Activated CD8-positive, alpha-beta T cell treated with anti-CD3 and anti-CD28 coated beads, Interleukin-2, amount 10 ng/mL, durations not matched to agents 7 days and 5 days (primary cell): ENCODE measurements around the gene IFI44. TPM values are rescaled to one million over a fixed set of nuclear protein-coding genes. Genes with fewer than 3 reads are reported as not detected.

ENCODE experiments used
- ATAC-seq: fragments of 150-1000 bp; cut with Tn5 transposase; one replicate; pipeline ENCODE4 v1.10.0; 2021; ENCODE audit warnings: moderate library complexity
- CTCF ChIA-PET: fragments of 350-600 bp; sonication (Branson Sonifier 250); formaldehyde crosslinking; loops from one replicate; lab custom pipeline; 2021; ENCODE audit warnings: antibody characterized with exemption; lab: Charles Lee
- POLR2A ChIA-PET: fragments of 350-600 bp; sonication (Branson Sonifier 250); formaldehyde crosslinking; loops from one replicate; lab custom pipeline; 2021; ENCODE audit warnings: antibody characterized with exemption; lab: Charles Lee
- DNase-seq: peaks from one replicate; pipeline ENCODE4 v3.0.0-alpha.2; 2020
- H3K27ac Mint-ChIP-seq: one replicate; pipeline ENCODE4 v1.8.0; 2021; ENCODE audit warnings: mild to moderate bottlenecking, mixed read lengths
- H3K27me3 Mint-ChIP-seq: one replicate; pipeline ENCODE4 v1.8.0; 2021; ENCODE audit warnings: low read depth, mixed read lengths
- H3K36me3 Mint-ChIP-seq: one replicate; pipeline ENCODE4 v1.8.0; 2021; ENCODE audit warnings: low read depth, mixed read lengths
- H3K4me1 Mint-ChIP-seq: one replicate; pipeline ENCODE4 v1.8.0; 2021; ENCODE audit warnings: low read depth, mixed read lengths
- H3K4me3 Mint-ChIP-seq: one replicate; pipeline ENCODE4 v1.8.0; 2021; ENCODE audit warnings: mild to moderate bottlenecking, mixed read lengths
- H3K9me3 Mint-ChIP-seq: one replicate; pipeline ENCODE4 v1.8.0; 2022; ENCODE audit warnings: mixed read lengths; ENCODE audit not compliant: insufficient read depth
- total RNA-seq, 2 experiments: library from RNA; stranded (reverse); gene quantifications; one replicate each; pipeline ENCODE4 v1.2.3, GENCODE V29; 2021

The IFI44 gene
- total RNA-seq, 2 experiments from 2014 or later: 158 to 165 TPM

DNA sequence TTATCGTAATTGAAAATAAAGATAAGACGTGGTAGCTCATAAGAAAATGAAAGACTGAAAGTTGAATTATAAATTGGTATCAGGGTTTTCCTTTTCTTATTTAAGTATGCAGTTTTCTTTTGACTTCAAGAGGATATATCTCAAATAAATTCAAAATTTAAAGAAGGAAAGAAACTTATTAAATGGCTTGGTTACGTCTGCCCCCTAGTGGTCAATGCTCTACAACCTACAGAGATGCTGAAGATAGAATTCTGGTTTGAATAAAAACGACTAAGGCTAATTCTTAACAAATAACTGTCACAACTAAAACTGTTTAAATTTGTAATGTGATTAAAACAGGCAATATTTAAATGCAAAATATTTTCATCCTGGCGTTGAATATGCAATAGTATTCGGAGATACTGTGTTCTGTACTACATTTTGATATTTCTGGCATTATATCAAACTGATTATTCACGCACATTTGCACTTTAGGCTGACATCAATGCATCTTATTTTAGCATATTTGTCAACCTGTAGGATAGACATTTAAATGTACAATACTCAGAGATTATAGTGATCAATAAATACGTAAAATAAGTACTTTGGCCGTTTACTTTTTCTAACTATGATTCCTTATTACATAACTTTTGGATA lies 26.8 kb downstream of the IFI44 start:
- peaks cover 31% of the 10 kb centered on the region for H3K4me1 Mint-ChIP-seq
- no peak overlapping the region for H3K4me3 Mint-ChIP-seq
- H3K27me3 Mint-ChIP-seq: peaks cover 6% of the 10 kb centered on the region
- peaks cover 3% of the 10 kb centered on the region for H3K9me3 Mint-ChIP-seq
- no peak overlapping the region for H3K27ac Mint-ChIP-seq
- peaks cover 21% of the 10 kb centered on the region for H3K36me3 Mint-ChIP-seq
- ATAC-seq (no peak), DNase-seq (peak; percentile 77)
- ChIA-PET CTCF (interaction anchor here (0.7 to 3.3 kb wide), 20 partner anchors 10 to 545 kb away, joined by 3 to 26 read pairs (median 4); partner anchors contain the start of gene IFI44L), POLR2A (interaction anchor here (1.7 to 2.0 kb wide), 2 partner anchors 57 to 59 kb away, joined by 5 to 6 read pairs; partner anchors contain the start of gene IFI44L)

DNA sequence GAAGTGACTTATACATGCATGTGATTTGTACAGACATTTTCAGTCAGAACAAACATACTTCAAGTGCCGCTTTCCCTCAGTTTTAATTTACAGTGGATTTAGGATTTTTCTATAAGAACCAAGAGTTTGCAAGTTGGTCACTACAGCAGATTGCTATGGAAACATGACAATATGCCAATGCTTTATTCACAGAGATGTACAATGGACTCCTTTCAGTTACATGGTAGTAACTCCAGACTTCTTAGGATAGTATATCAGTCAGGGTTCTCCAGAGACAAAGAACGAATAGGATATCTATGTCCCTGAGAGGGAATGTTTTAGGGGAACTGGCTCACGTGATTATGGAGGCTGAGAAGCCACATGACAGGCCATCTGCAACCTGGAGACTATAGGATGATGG lies 27.4 kb downstream of the IFI44 start:
- H3K27me3 Mint-ChIP-seq: peaks cover 9% of the 10 kb centered on the region
- H3K9me3 Mint-ChIP-seq: peaks cover 4% of the 10 kb centered on the region
- DNase-seq (no peak), ATAC-seq (no peak)
- no peak overlapping the region for H3K4me3 Mint-ChIP-seq
- ChIA-PET POLR2A (interaction anchor here (1.7 to 2.0 kb wide), 2 partner anchors 57 to 59 kb away, joined by 5 to 6 read pairs; partner anchors contain the start of gene IFI44L), CTCF (interaction anchor here (1.2 to 3.3 kb wide), 7 partner anchors 9 to 546 kb away, joined by 3 to 26 read pairs (median 11); partner anchors contain the start of gene IFI44L)
- H3K4me1 Mint-ChIP-seq: peaks cover 28% of the 10 kb centered on the region
- peaks cover 15% of the 10 kb centered on the region for H3K36me3 Mint-ChIP-seq
- H3K27ac Mint-ChIP-seq: no peak overlapping the region

DNA sequence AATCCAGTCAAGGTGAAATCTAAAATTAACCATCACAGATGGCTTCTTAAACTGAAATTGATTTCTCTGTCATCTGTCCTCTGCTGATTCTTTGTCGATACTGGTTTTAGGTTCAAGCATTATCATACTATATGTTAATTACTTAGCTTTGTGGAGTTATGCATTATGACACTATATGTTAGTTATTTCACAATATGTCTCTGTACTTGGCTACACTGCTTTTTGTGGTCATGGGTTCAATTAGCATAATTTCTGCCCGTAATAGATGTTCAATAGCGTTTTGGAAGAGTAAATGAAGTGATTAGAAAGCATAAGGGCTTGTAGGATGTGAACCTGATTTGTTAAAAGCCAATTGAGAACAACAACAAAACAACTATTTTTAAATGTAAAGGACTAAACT lies 28.2 kb downstream of the IFI44 start:
- H3K9me3 Mint-ChIP-seq: peaks cover 4% of the 10 kb centered on the region
- POLR2A ChIA-PET: interaction anchor here (1.7 to 2.0 kb wide), 2 partner anchors 58 to 60 kb away, joined by 5 to 6 read pairs; partner anchors contain the start of gene IFI44L
- peaks cover 14% of the 10 kb centered on the region for H3K36me3 Mint-ChIP-seq
- H3K4me3 Mint-ChIP-seq: peak overlapping the region; percentile 32
- H3K27me3 Mint-ChIP-seq: peaks cover 13% of the 10 kb centered on the region
- ATAC-seq (no peak), DNase-seq (no peak)
- CTCF ChIA-PET: interaction anchor here (0.8 to 3.3 kb wide), 12 partner anchors 9 to 547 kb away, joined by 3 to 26 read pairs (median 4); partner anchors contain the start of gene IFI44L
- peak overlapping the region; percentile 81 for H3K27ac Mint-ChIP-seq
- peaks cover 28% of the 10 kb centered on the region for H3K4me1 Mint-ChIP-seq

DNA sequence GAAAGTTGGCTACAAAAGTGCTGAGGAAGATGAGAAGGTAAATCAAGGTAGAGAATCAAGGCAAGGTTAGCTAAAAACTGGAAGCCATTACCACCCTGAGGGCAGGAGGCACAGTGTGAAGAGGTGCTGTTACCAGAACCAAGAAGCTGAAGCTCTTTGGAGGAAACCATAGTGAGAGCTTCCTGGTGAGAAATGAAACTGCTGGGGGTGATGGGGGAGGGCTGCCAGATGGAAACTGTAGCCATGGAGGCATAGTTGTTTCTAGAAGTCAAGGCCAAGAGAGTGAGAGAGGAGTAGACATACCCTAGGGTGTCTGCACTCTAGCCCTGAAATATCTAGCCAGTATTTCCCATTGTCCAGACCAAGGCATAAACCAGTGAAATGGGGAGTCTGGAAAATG lies 28.7 kb downstream of the IFI44 start:
- H3K27ac Mint-ChIP-seq: peak overlapping the region; percentile 81
- H3K27me3 Mint-ChIP-seq: peaks cover 17% of the 10 kb centered on the region
- H3K36me3 Mint-ChIP-seq: peaks cover 14% of the 10 kb centered on the region
- H3K4me1 Mint-ChIP-seq: peaks cover 32% of the 10 kb centered on the region
- H3K9me3 Mint-ChIP-seq: peaks cover 4% of the 10 kb centered on the region
- ATAC-seq (peak; percentile 68), DNase-seq (peak; percentile 49)
- CTCF ChIA-PET: interaction anchor here (0.8 to 3.3 kb wide), 11 partner anchors 8 to 534 kb away, joined by 3 to 26 read pairs (median 4); partner anchors contain the start of gene IFI44L
- POLR2A ChIA-PET: interaction anchor here (1.7 to 2.0 kb wide), 2 partner anchors 58 to 61 kb away, joined by 5 to 6 read pairs; partner anchors contain the start of gene IFI44L
- H3K4me3 Mint-ChIP-seq: peak overlapping the region; percentile 32

DNA sequence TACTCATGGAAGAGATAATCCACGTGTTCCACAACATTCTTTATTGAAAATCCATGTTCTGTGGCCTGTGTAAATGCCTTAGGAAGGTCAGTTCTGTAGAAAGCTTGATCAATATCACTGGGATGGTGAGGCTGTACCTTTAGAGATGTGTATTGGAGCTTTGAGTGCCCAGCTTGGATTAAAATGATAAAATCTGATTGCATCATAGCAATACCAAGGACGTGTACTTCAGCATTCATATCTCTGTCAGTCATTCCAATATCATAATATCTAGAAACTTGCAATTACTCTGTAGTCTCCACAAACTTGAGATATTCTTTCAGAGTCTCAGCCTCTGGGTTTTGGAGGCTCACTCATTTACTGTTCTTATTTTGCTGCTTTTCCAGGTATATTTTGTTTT lies 31.6 kb downstream of the IFI44 start:
- Mint-ChIP-seq H3K36me3 (peaks cover 14% of the 10 kb centered on the region), H3K9me3 (peaks cover 4% of the 10 kb centered on the region), H3K27ac (no peak overlapping the region), H3K4me1 (peaks cover 31% of the 10 kb centered on the region), H3K27me3 (peaks cover 26% of the 10 kb centered on the region), H3K4me3 (no peak overlapping the region)
- ChIA-PET POLR2A (no interaction called here), CTCF (interaction anchor here (1.6 kb wide), 1 partner anchor 64 kb away, joined by 6 read pairs; no protein-coding TSS in a partner anchor)
- ATAC-seq (no peak), DNase-seq (no peak)

DNA sequence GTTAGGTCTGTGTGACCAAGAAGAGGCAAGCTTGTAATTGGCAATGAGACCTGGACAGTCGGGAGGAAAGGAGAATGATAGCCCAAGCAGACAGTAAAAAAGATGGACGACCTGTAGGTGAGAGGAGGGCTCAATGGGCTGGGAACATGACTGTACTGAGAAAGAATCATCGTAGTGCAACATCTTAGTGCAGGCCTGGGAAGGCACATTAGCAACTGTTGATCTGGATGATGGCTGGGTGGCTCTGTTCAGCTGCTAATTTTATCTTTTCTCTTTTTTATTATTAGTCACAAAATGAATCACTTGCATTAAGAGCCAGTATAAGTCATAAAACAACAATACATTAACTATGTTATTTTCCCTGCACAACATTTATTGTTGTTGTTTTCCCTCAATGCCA lies 32.9 kb downstream of the IFI44 start:
- Mint-ChIP-seq H3K36me3 (peaks cover 11% of the 10 kb centered on the region), H3K9me3 (peaks cover 4% of the 10 kb centered on the region), H3K27ac (no peak overlapping the region), H3K4me1 (peaks cover 19% of the 10 kb centered on the region), H3K4me3 (no peak overlapping the region), H3K27me3 (peaks cover 26% of the 10 kb centered on the region)
- ChIA-PET POLR2A (no interaction called here), CTCF (interaction anchor here (1.6 kb wide), 1 partner anchor 65 kb away, joined by 6 read pairs; no protein-coding TSS in a partner anchor)
- ATAC-seq (no peak), DNase-seq (no peak)

DNA sequence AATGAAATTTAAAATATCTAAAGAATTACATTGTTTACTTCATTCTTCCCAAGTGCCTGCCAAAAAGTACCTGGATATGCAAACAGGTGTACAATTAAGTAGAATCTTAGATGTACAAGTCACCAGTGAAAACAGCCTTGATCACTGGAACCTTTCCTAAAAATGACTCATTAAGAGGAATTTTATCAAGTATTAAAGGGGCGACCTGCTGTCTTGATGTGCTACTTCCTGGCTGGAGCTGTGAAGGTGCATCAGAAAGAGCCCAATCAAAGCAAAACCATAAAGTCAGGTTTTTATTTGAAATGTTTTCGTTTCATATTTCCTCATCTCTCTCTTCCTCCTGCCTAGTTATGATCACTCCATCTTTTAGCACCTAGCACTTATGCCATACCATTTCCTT lies 33.4 kb downstream of the IFI44 start:
- Mint-ChIP-seq H3K9me3 (peaks cover 4% of the 10 kb centered on the region), H3K4me1 (peaks cover 14% of the 10 kb centered on the region), H3K4me3 (no peak overlapping the region), H3K36me3 (peaks cover 6% of the 10 kb centered on the region), H3K27me3 (peaks cover 27% of the 10 kb centered on the region), H3K27ac (no peak overlapping the region)
- no peak for ATAC-seq
- DNase-seq: no peak
- ChIA-PET POLR2A (no interaction called here), CTCF (interaction anchor here (1.0 kb wide), 1 partner anchor 66 kb away, joined by 4 read pairs; no protein-coding TSS in a partner anchor)

DNA sequence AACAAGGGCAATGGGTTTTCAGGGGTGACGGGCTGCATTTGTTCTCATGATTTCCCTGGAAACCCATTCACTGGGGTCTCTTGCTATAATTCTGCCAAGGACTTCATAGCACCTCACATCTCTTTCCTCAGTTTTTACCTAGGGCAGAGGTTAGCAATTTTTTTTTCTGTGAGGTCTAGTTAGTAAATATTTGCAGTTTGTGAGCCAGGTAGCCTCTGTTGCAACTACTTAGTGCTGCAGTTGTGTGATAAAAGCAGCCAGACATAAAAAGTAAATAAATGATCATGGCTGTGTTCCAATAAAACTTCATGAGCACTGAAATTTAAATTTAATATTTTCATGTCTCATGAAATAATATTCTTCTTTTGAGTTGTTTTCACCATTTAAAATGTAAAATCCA lies 37.7 kb downstream of the IFI44 start:
- H3K27ac Mint-ChIP-seq: no peak overlapping the region
- no peak overlapping the region for H3K4me3 Mint-ChIP-seq
- H3K36me3 Mint-ChIP-seq: no peaks in the 10 kb centered on the region
- CTCF ChIA-PET: interaction anchor here (0.9 to 1.2 kb wide), 2 partner anchors 9 to 11 kb away, joined by 4 read pairs; no protein-coding TSS in a partner anchor
- peaks cover 4% of the 10 kb centered on the region for H3K4me1 Mint-ChIP-seq
- no peaks in the 10 kb centered on the region for H3K9me3 Mint-ChIP-seq
- ATAC-seq (no peak), DNase-seq (no peak)
- peaks cover 35% of the 10 kb centered on the region for H3K27me3 Mint-ChIP-seq
- POLR2A ChIA-PET: no interaction called here

DNA sequence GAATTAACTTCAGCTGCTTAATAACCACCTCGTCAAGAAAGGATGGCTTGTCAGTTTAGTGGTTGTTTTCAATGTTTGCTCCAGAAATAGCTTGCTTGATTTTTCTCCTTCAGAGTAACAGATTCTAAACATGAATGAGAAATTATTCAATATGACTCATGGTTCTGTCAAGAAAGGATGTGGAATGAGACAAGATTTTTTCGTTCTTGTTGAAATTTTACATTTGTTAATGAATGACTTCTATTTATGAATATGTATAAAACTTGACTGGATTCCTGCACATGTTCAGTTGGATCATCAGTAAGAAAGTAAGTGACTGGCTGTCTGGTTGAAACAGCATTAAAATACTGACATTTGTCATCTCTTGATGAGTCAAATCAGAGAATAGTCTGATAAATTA lies 38.3 kb downstream of the IFI44 start:
- CTCF ChIA-PET: interaction anchor here (0.9 kb wide), 1 partner anchor 10 kb away, joined by 4 read pairs; no protein-coding TSS in a partner anchor

DNA sequence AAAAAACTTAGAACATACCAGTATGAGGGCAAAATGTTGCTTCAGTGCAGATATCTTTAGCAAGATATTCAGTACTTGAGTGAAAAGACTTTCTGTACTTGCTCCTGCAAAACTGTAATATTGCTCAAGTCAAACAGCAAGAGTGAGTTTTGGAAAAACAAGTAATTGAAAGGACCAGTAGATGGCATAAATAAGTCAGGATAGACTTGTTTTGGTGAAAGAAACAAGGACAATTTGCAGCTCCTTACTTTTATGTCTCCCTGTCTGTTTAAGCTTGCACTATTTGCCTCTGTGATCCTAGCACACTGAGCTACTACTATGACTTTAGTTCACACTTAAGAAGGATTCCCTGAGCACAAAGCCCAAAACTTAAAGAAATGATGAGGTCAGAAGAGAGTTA lies 39.1 kb downstream of the IFI44 start:
- CTCF ChIA-PET: interaction anchor here (0.9 kb wide), 1 partner anchor 16 kb away, joined by 3 read pairs; no protein-coding TSS in a partner anchor
- Mint-ChIP-seq H3K4me3 (no peak overlapping the region), H3K4me1 (no peaks in the 10 kb centered on the region)

More for the DNA sequence above, 38.3 kb downstream of the IFI44 start:
- ATAC-seq (no peak), DNase-seq (no peak)
- Mint-ChIP-seq H3K4me3 (no peak overlapping the region), H3K4me1 (peaks cover 4% of the 10 kb centered on the region), H3K9me3 (no peaks in the 10 kb centered on the region), H3K27me3 (peaks cover 35% of the 10 kb centered on the region), H3K36me3 (no peaks in the 10 kb centered on the region), H3K27ac (no peak overlapping the region)
- POLR2A ChIA-PET: no interaction called here

DNA sequence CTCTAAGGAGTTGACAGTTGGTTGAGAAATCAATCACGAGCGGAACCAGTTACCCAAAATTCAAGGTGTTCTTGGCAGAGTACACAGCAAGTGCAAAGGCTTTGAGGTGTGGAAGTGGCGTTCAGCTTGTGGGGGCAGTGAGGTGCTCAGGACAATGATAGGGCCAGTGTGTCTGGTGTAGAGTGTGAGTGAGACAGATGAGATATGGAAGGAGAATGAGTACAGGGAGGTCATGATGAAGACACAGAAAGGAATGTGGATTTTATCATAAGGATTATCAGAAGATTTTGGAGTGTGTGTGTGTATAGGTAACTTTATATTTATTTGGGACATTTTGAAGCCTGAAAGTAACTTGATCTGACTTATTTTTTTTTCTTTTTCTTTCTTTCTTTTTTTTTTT lies 40.9 kb downstream of the IFI44 start:
- Mint-ChIP-seq H3K27me3 (peaks cover 26% of the 10 kb centered on the region), H3K4me1 (no peaks in the 10 kb centered on the region), H3K4me3 (no peak overlapping the region), H3K36me3 (no peaks in the 10 kb centered on the region), H3K9me3 (no peaks in the 10 kb centered on the region), H3K27ac (no peak overlapping the region)
- POLR2A ChIA-PET: no interaction called here
- DNase-seq: no peak
- ATAC-seq: no peak
- CTCF ChIA-PET: no interaction called here

More for the DNA sequence above, 39.1 kb downstream of the IFI44 start:
- Mint-ChIP-seq H3K9me3 (no peaks in the 10 kb centered on the region), H3K27ac (no peak overlapping the region), H3K27me3 (peaks cover 30% of the 10 kb centered on the region), H3K36me3 (no peaks in the 10 kb centered on the region)
- POLR2A ChIA-PET: no interaction called here
- DNase-seq (no peak), ATAC-seq (no peak)
